HG03108 (cell line): ENCODE data around the gene DIS3L2.
"Not testable (repeated sequence)": the region's sequence is repeated elsewhere in the genome, so short reads cannot be mapped to it uniquely, and the experiment has no call there.

Source experiments
- ATAC-seq: cut with Tn5 transposase; IDR thresholded peaks from one replicate; pipeline ENCODE4 v1.9.1; 2021; ENCODE audit warnings: moderate library complexity; ENCODE audit not compliant: unreplicated experiment

The DIS3L2 gene

DNA sequence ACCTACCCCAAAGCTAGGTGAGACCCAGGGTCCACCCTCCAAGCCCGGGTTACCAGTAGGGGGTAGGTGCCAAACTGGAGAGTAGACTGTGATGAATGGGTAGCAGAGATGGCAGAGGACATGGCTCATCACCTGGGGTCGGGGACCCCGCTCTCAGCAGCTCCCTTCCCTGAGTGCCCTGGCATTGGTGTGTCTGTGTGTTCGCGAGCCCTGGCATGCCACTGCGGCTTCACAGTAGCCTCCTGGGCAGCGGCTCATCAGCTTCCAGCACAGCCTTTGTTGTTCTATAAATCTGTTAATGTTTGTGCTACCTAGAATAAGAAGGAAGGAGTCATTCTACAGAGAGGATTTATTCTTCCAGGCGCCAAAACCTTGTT lies 354.4 kb downstream of the DIS3L2 start:
- no peak for ATAC-seq

GRCh38 chr2:232316461-232317330 lies 355.2 kb downstream of the DIS3L2 start:
- no peak for ATAC-seq

GRCh38 chr2:232318169-232318855 lies 356.8 kb downstream of the DIS3L2 start:
- no peak for ATAC-seq

DNA sequence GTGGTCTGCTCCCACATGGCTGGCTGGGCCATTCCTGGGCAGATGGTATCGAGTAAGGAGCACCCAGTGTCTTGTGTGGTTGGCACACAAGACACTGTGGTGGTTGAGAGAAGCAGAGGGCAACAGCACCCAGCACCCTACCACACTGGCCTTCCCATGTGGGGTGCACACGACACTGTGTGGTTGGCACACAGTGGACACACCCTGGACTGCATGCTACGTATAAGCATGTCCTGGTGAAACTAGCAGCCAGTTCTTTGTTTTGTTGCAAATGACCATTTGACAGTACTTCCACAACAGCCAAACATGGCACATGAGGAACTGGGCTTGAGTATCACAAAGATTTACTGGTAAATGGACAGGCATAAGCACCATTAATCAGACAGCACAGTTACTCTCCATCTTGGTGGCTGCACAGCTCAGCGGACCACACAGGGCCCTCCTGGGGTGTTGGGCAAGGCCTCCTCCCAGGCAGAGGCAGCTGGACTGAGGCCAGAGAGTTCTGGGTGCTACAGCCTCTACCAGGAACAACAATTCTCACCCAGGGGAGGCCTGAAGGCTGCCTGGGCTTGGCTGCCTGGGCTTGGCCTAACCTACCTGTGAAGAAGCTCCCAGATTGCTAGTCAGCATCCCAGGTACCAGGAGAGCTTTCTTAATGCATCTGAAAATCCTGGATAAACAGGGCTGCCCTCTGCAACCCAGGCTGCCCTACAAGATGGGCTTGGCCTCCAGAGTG lies 357.7 kb downstream of the DIS3L2 start:
- no peak for ATAC-seq

GRCh38 chr2:232319803-232320442 lies 358.4 kb downstream of the DIS3L2 start:
- ATAC-seq: no peak

- no peak for ATAC-seq
Measured at GRCh38 chr2:232320443-232320803, 358.9 kb downstream of the DIS3L2 start.

- no peak for ATAC-seq
Measured at GRCh38 chr2:232321156-232321816, 359.8 kb downstream of the DIS3L2 start.

DNA sequence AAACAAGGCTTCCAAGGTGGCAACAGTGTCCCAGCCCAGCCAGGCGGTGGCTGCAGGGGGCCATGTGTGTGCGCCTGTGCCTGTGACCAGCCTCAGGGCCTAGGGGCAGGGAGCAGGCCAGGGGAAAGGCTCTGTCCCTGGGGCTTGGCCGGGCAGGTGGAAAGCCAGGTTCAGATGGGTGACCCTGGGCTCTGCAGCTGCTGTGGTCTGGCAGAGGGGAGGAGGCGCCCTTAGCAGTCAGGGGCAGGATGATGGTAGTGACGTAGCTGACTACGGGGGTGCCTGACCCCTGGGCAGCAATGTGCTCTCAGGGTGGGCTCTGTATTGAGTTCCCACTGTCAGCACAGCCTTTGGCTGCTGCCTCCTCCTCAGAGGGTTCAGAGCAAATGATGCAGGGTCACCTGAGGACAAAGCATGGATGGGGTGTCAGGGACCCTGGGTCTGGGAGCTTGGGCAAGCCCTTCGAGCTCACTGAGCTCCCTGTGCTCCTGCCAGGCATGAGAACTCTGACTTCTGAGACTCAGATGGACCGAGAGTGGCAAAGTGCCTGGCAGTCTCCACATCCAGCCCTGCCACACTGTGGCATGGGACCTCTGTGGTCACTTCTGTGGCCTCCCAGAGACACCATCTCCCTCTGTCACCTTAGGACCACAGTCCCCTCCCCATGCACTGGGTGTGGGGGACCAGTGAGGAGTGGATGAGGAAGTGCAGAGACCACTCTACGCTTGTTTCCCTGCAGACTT lies 360.5 kb downstream of the DIS3L2 start:
- no peak for ATAC-seq

- no peak for ATAC-seq
Measured at GRCh38 chr2:232322560-232323327, 361.2 kb downstream of the DIS3L2 start.

GRCh38 chr2:232323328-232323650 lies 361.8 kb downstream of the DIS3L2 start:
- ATAC-seq: no peak

GRCh38 chr2:232323967-232324366 lies 362.5 kb downstream of the DIS3L2 start:
- ATAC-seq: not testable (repeated sequence)

GRCh38 chr2:232324778-232325177 lies 363.3 kb downstream of the DIS3L2 start:
- no peak for ATAC-seq

DNA sequence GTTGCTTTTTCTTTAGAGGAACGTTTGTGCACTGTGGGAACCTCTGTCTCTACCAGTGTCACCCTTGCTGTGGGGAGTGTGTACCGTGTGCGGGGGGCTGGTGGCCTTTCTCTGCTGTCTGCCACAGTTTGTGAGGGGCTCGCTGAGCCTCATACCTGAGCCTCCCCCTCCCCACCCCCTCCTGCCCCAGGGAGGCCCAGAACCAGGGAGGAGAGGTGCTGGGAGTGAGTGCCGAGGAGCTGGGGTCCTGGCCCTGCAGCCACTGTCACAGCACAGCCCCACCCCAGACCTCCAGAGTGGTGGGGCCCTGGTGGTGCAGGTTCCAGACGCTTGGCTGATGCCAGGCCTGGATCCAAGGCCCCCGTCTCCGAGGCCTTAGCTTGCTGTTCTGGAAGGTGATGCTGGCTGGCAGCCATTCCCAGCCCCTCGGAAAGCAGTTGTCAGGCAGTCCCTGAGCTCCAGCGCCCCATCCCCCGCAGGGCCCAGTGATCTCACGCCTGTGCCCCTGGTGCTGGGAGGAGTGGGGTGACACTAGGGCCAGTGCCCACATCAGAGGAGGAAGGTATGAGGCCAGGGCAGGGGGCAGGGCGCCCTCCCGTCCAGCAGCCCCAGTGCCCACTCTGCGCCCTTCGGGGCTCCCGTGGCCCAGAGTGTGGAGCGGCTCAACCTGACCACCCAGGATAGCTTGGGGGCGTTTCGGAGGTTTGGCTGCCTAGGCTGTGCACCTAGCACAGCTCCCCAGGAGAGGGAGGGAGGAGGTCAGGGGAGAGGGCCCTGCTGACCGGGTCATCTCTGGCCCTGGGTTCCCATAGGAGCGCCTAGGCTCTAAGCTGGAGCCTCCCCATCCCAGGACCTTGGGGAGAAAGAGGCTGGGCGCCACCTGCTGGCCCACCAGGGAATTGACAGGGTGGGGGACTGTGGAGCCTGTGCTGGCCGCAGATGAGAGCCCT lies 364.1 kb downstream of the DIS3L2 start:
- no peak for ATAC-seq

- ATAC-seq: not testable (repeated sequence)
Measured at GRCh38 chr2:232326274-232327104, 365.0 kb downstream of the DIS3L2 start.

DNA sequence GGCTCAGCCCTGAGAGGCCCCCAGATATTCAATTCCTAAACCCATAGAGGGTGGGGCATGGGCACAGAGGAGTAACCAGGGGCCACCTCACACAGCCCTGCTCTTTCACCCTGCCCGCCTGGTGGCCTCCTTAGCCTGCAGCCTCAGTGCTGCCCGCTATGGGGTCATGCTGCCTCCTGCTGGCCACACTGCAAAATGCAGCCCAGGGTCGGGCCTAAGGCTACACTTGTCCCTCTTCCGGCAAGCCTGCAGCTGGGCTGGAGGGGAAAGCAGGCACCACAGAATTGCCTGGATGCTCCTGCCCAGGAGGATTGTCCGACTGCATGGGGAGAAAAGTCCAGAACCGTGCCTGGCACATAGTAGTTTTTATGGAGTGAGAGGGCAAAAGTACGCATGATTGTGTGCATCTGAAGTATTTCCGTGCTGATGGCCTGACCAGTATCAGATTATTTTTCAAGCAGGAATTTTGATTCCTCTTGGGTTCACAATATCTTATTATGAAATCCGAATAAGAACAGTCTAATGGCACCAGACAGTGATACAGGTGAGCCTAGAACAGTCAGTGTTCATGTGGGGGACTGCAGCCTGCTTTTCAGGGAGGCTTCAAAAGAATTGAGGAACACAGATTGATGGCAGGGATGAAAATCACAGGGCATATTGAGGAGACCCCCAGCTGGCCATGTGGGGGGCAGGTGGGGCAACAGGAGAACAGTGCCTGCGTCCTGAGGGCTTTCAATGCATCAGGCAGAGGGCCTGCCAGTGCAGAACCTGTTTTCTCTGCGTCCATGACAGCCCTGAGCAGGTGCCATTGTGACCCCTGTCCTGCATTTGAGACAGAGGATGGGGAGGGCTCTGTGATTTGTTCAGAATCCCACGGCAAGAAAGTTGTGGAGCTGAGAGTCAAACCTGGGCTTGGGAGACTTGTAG lies 365.9 kb downstream of the DIS3L2 start:
- peak; percentile 51 for ATAC-seq

- ATAC-seq: no peak
Measured at GRCh38 chr2:232328032-232328422, 366.5 kb downstream of the DIS3L2 start.
